CD4-positive, alpha-beta memory T cell (primary cell): ENCODE data around the gene EFCAB11. TPM values are rescaled to one million over a fixed set of nuclear protein-coding genes. Genes with fewer than 3 reads are reported as not detected.

ENCODE experiments used
- CTCF ChIA-PET: fragments of 350-600 bp; sonication (Branson Sonifier 250); formaldehyde crosslinking; loops from one replicate; lab custom pipeline; 2021; ENCODE audit warnings: inconsistent platforms; ENCODE audit not compliant: partially characterized antibody; lab: Charles Lee
- POLR2A ChIA-PET: fragments of 350-600 bp; sonication (Branson Sonifier 250); formaldehyde crosslinking; loops from one replicate; lab custom pipeline; 2021; ENCODE audit not compliant: partially characterized antibody; lab: Charles Lee
- DNase-seq, 5 donors: peaks; one replicate each; pipeline versions ENCODE4 v3.0.0 to v3.0.0-alpha.2; 2020 to 2022; ENCODE audit warnings: mixed read lengths in 1 of 5
- H3K27ac ChIP-seq: one replicate; pipeline ENCODE4 v1.7.0; 2013; ENCODE audit warnings: low read depth, low read length
- H3K27me3 ChIP-seq: 2 replicates; pipeline ENCODE4 v1.7.0; 2013; ENCODE audit warnings: mild to moderate bottlenecking, low read length, moderate library complexity; ENCODE audit not compliant: insufficient read depth
- H3K36me3 ChIP-seq: 2 replicates; pipeline ENCODE4 v1.7.0; 2013; ENCODE audit warnings: mild to moderate bottlenecking, low read length, moderate library complexity; ENCODE audit not compliant: insufficient read depth
- H3K4me1 ChIP-seq: 2 replicates; pipeline ENCODE4 v1.7.0; 2013; ENCODE audit warnings: mild to moderate bottlenecking, low read length, moderate library complexity; ENCODE audit not compliant: insufficient read depth
- H3K4me3 ChIP-seq, 2 donors: one replicate each; pipeline ENCODE4 v1.7.0; 2013; ENCODE audit warnings: low read length in 2 of 2, mild to moderate bottlenecking in 1 of 2
- H3K9me3 ChIP-seq, 2 donors: one replicate each; pipeline ENCODE4 v1.7.0; 2013; ENCODE audit warnings: low read length in 2 of 2, control low read depth in 1 of 2; ENCODE audit not compliant: control insufficient read depth in 1 of 2
- H3K27ac Mint-ChIP-seq, 7 donors: one replicate each; pipeline ENCODE4 v1.8.0; 2020 to 2021; ENCODE audit warnings: mixed read lengths in 7 of 7, mild to moderate bottlenecking in 6 of 7, inconsistent platforms in 3 of 7, moderate library complexity in 3 of 7
- H3K27me3 Mint-ChIP-seq, 2 donors: one replicate each; pipeline ENCODE4 v1.8.0; 2020 to 2021; ENCODE audit warnings: mixed read lengths in 2 of 2
- H3K36me3 Mint-ChIP-seq, 2 donors: one replicate each; pipeline ENCODE4 v1.8.0; 2020 to 2021; ENCODE audit warnings: mixed read lengths in 2 of 2, inconsistent platforms in 1 of 2, mild to moderate bottlenecking in 1 of 2
- H3K4me1 Mint-ChIP-seq, 4 donors: one replicate each; pipeline ENCODE4 v1.8.0; 2020 to 2021; ENCODE audit warnings: mixed read lengths in 4 of 4, mild to moderate bottlenecking in 1 of 4
- H3K4me3 Mint-ChIP-seq, 8 donors: one replicate each; pipeline ENCODE4 v1.8.0; 2020 to 2021; ENCODE audit warnings: mixed read lengths in 8 of 8, mild to moderate bottlenecking in 7 of 8, moderate library complexity in 6 of 8, inconsistent platforms in 3 of 8
- H3K9me3 Mint-ChIP-seq, 8 donors: one replicate each; pipeline ENCODE4 v1.8.0; 2020 to 2021; ENCODE audit warnings: mixed read lengths in 8 of 8, mild to moderate bottlenecking in 5 of 8, inconsistent platforms in 3 of 8, moderate library complexity in 1 of 8
- intact Hi-C: fragments of 100-400 bp; cut with micrococcal nuclease; formaldehyde crosslinking; loops from one replicate; pipeline ENCODE4 v1.15.1; 2023
- polyA plus RNA-seq, 2 donors: library from polyadenylated mRNA; unstranded; fragments of 300-500 nt; fragmentation: Illumina TruSeq; gene quantifications; one replicate each; pipeline ENCODE4 v1.2.3, GENCODE V29; 2021
- total RNA-seq, 2 experiments: library from RNA; stranded (reverse); gene quantifications; one replicate each; pipeline ENCODE4 v1.2.3, GENCODE V29; 2021

The EFCAB11 gene
- total and polyA plus RNA-seq, 4 experiments from 2014 or later = 0.36 to 2.6 (median 1.9) TPM

GRCh38 chr14:89856871-89857345 lies 97.6 kb downstream of the EFCAB11 start:
- no peaks in the 10 kb centered on the region for H3K9me3 ChIP-seq
- peaks cover 0 to 8% (median 2%) of the 10 kb centered on the region in 8 donors for H3K9me3 Mint-ChIP-seq
- H3K36me3 Mint-ChIP-seq = peaks cover 0 to 10% of the 10 kb centered on the region in 2 donors
- H3K27me3 ChIP-seq = no peaks in the 10 kb centered on the region
- no peaks in the 10 kb centered on the region for H3K4me1 ChIP-seq
- H3K36me3 ChIP-seq = no peaks in the 10 kb centered on the region
- H3K27ac Mint-ChIP-seq = no peak overlapping the region
- no peak overlapping the region for H3K4me3 Mint-ChIP-seq
- H3K4me1 Mint-ChIP-seq = no peaks in the 10 kb centered on the region
- DNase-seq = no peak
- no peaks in the 10 kb centered on the region for H3K27me3 Mint-ChIP-seq
- CTCF ChIA-PET = no interaction called here
- no peak overlapping the region for H3K4me3 ChIP-seq
- intact Hi-C loops = no loop called here
- POLR2A ChIA-PET = no interaction called here
- no peak overlapping the region for H3K27ac ChIP-seq

- DNase-seq = no peak
- Histone ChIP-seq H3K27me3 (no peaks in the 10 kb centered on the region), H3K4me1 (no peaks in the 10 kb centered on the region), H3K9me3 (no peaks in the 10 kb centered on the region), H3K27ac (no peak overlapping the region), H3K36me3 (no peaks in the 10 kb centered on the region), H3K4me3 (no peak overlapping the region)
- POLR2A ChIA-PET = no interaction called here
- H3K9me3 Mint-ChIP-seq = peaks cover 0 to 4% (median 0%) of the 10 kb centered on the region in 8 donors
- peaks cover 0 to 2% of the 10 kb centered on the region in 2 donors for H3K36me3 Mint-ChIP-seq
- no peak overlapping the region for H3K4me3 Mint-ChIP-seq
- no peaks in the 10 kb centered on the region for H3K4me1 Mint-ChIP-seq
- H3K27ac Mint-ChIP-seq = no peak overlapping the region
- intact Hi-C loops = no loop called here
- H3K27me3 Mint-ChIP-seq = peaks cover 0 to 3% of the 10 kb centered on the region in 2 donors
- CTCF ChIA-PET = no interaction called here
Observed at GRCh38 chr14:89855961-89856656, 98.4 kb downstream of the EFCAB11 start.

GRCh38 chr14:89853936-89854693 lies 100.4 kb downstream of the EFCAB11 start:
- Mint-ChIP-seq H3K36me3 (no peaks in the 10 kb centered on the region), H3K27me3 (peaks cover 2 to 3% of the 10 kb centered on the region in 2 donors), H3K27ac (no peak overlapping the region), H3K4me3 (no peak overlapping the region), H3K9me3 (no peaks in the 10 kb centered on the region), H3K4me1 (no peaks in the 10 kb centered on the region)
- intact Hi-C loops = no loop called here
- Histone ChIP-seq H3K27ac (no peak overlapping the region), H3K9me3 (no peaks in the 10 kb centered on the region), H3K4me3 (no peak overlapping the region), H3K4me1 (no peaks in the 10 kb centered on the region), H3K36me3 (no peaks in the 10 kb centered on the region), H3K27me3 (no peaks in the 10 kb centered on the region)
- DNase-seq = no peak
- ChIA-PET POLR2A (interaction anchor here (0.6 kb wide), 1 partner anchor 610 kb away, joined by 4 read pairs; no protein-coding TSS in a partner anchor), CTCF (interaction anchor here (0.6 to 1.7 kb wide), 2 partner anchors 10 to 18 kb away, joined by 3 read pairs; no protein-coding TSS in a partner anchor)

- no peak for DNase-seq
- no peaks in the 10 kb centered on the region for H3K27me3 ChIP-seq
- H3K27ac ChIP-seq = no peak overlapping the region
- no peaks in the 10 kb centered on the region for H3K36me3 ChIP-seq
- Mint-ChIP-seq H3K9me3 (peaks cover 0 to 3% (median 0%) of the 10 kb centered on the region in 8 donors), H3K4me3 (no peak overlapping the region), H3K36me3 (no peaks in the 10 kb centered on the region), H3K27ac (no peak overlapping the region), H3K27me3 (peaks cover 2 to 4% of the 10 kb centered on the region in 2 donors), H3K4me1 (no peaks in the 10 kb centered on the region)
- intact Hi-C loops = no loop called here
- no peak overlapping the region for H3K4me3 ChIP-seq
- H3K4me1 ChIP-seq = no peaks in the 10 kb centered on the region
- ChIA-PET POLR2A (no interaction called here), CTCF (no interaction called here)
- H3K9me3 ChIP-seq = no peaks in the 10 kb centered on the region
Observed at GRCh38 chr14:89851106-89851505, 103.4 kb downstream of the EFCAB11 start.

- DNase-seq = no peak
- Mint-ChIP-seq H3K9me3 (peaks cover 0 to 3% (median 0%) of the 10 kb centered on the region in 8 donors), H3K4me1 (no peaks in the 10 kb centered on the region), H3K27ac (no peak overlapping the region), H3K27me3 (peaks cover 2 to 4% of the 10 kb centered on the region in 2 donors), H3K4me3 (no peak overlapping the region), H3K36me3 (no peaks in the 10 kb centered on the region)
- intact Hi-C loops = no loop called here
- Histone ChIP-seq H3K4me3 (no peak overlapping the region), H3K36me3 (no peaks in the 10 kb centered on the region), H3K9me3 (no peaks in the 10 kb centered on the region), H3K27ac (no peak overlapping the region), H3K27me3 (no peaks in the 10 kb centered on the region), H3K4me1 (no peaks in the 10 kb centered on the region)
- CTCF ChIA-PET = no interaction called here
- POLR2A ChIA-PET = no interaction called here
Observed at GRCh38 chr14:89849931-89850330, 104.6 kb downstream of the EFCAB11 start.

GRCh38 chr14:89848165-89848564 lies 106.4 kb downstream of the EFCAB11 start:
- peaks cover 0 to 3% (median 0%) of the 10 kb centered on the region in 8 donors for H3K9me3 Mint-ChIP-seq
- intact Hi-C loops = no loop called here
- Histone ChIP-seq H3K36me3 (no peaks in the 10 kb centered on the region), H3K27me3 (no peaks in the 10 kb centered on the region), H3K9me3 (no peaks in the 10 kb centered on the region), H3K4me3 (no peak overlapping the region), H3K4me1 (no peaks in the 10 kb centered on the region), H3K27ac (no peak overlapping the region)
- no peaks in the 10 kb centered on the region for H3K4me1 Mint-ChIP-seq
- peaks cover 2 to 4% of the 10 kb centered on the region in 2 donors for H3K27me3 Mint-ChIP-seq
- CTCF ChIA-PET = no interaction called here
- H3K36me3 Mint-ChIP-seq = no peaks in the 10 kb centered on the region
- H3K27ac Mint-ChIP-seq = no peak overlapping the region
- no peak for DNase-seq
- POLR2A ChIA-PET = no interaction called here
- no peak overlapping the region for H3K4me3 Mint-ChIP-seq

GRCh38 chr14:89845346-89845745 lies 109.2 kb downstream of the EFCAB11 start:
- intact Hi-C loops = no loop called here
- H3K4me3 Mint-ChIP-seq = no peak overlapping the region
- Histone ChIP-seq H3K36me3 (no peaks in the 10 kb centered on the region), H3K9me3 (no peaks in the 10 kb centered on the region), H3K27me3 (no peaks in the 10 kb centered on the region), H3K4me3 (no peak overlapping the region), H3K4me1 (no peaks in the 10 kb centered on the region), H3K27ac (no peak overlapping the region)
- DNase-seq = no peak
- H3K27ac Mint-ChIP-seq = no peak overlapping the region
- H3K36me3 Mint-ChIP-seq = no peaks in the 10 kb centered on the region
- H3K4me1 Mint-ChIP-seq = no peaks in the 10 kb centered on the region
- H3K27me3 Mint-ChIP-seq = peaks cover 2% of the 10 kb centered on the region in 2 donors
- POLR2A ChIA-PET = no interaction called here
- CTCF ChIA-PET = no interaction called here
- H3K9me3 Mint-ChIP-seq = peaks cover 0 to 3% (median 0%) of the 10 kb centered on the region in 8 donors
